NT2/D1 (cell line): Measurements from ENCODE around the gene TMEM217.
A peak's percentile ranks its signal among the peaks of the same experiment; 100 is the strongest.

Experiments used
- DNase-seq: peaks from one replicate; pipeline ENCODE4 v3.0.0-alpha.2; 2011; ENCODE audit warnings: low read depth, low spot score
- H3K27me3 ChIP-seq: 2 replicates; pipeline ENCODE4 v1.6.0; 2011; ENCODE audit warnings: mild to moderate bottlenecking; ENCODE audit not compliant: insufficient read length, insufficient read depth
- H3K36me3 ChIP-seq: 2 replicates; pipeline ENCODE4 v1.6.1; 2011; ENCODE audit warnings: mild to moderate bottlenecking, low read length, mixed read lengths; ENCODE audit not compliant: insufficient read depth, insufficient read length
- H3K4me1 ChIP-seq: 2 replicates; pipeline ENCODE4 v1.5.1; 2011; ENCODE audit not compliant: insufficient read depth, insufficient read length
- H3K4me3 ChIP-seq: 2 replicates; pipeline ENCODE4 v1.5.1; 2011; ENCODE audit warnings: low read depth; ENCODE audit not compliant: insufficient read length
- H3K9ac ChIP-seq: 2 replicates; pipeline ENCODE4 v1.6.0; 2011; ENCODE audit warnings: low read depth; ENCODE audit not compliant: insufficient read length
- H3K9me3 ChIP-seq: 2 replicates; pipeline ENCODE4 v1.5.1; 2011; ENCODE audit warnings: mild to moderate bottlenecking, low read length; ENCODE audit not compliant: insufficient read depth
- SUZ12 ChIP-seq: IDR thresholded peaks from 2 replicates; pipeline ENCODE4 v1.6.1; 2011; ENCODE audit not compliant: insufficient read length, insufficient read depth; ENCODE audit errors: extremely low read depth
- YY1 ChIP-seq: IDR thresholded peaks from 2 replicates; pipeline ENCODE4 v1.6.1; 2011; ENCODE audit not compliant: insufficient read length, insufficient read depth
- ZNF274 ChIP-seq: IDR thresholded peaks from 2 replicates; pipeline ENCODE4 v1.6.1; 2011; ENCODE audit warnings: mild to moderate bottlenecking, low read depth, low read length

Gene TMEM217

DNA sequence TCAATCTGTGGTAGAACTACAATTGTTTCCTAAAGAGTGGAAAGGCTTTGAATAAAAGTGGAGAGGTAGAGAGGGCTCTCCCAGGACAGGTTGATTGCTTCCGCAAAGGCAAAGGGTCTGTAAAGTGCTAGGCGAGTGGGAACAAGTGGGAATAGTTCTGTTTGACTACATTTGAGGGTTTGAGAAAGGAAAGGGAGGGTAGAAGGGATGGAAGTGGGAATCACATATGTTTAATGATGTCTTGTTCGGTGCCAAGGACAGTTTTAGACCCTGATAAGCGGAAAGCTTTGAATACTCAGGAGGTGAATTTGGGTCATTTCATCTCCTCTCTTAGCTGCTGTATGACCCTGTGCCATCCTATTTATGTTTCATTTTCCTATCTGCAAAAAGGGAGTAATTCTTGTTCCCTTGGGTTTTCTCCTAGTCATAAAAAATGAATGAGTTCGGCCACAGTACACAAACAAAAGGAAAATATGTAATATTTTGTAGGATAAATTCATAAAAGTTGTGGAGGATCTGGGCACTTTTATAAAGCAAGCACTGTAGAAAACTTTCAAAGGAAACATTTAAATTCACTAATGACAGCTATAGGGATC, 89.7 kb downstream of the TMEM217 start:
- TF ChIP-seq SUZ12, result no peak
- TF ChIP-seq YY1, result no peak
- TF ChIP-seq ZNF274, result no peak
- no peak overlapping the region for H3K9ac ChIP-seq
- no peaks in the 10 kb centered on the region for H3K27me3 ChIP-seq
- H3K4me1 ChIP-seq, result peaks cover 8% of the 10 kb centered on the region
- no peaks in the 10 kb centered on the region for H3K9me3 ChIP-seq
- DNase-seq, result no peak
- peaks cover 25% of the 10 kb centered on the region for H3K36me3 ChIP-seq
- H3K4me3 ChIP-seq, result peak overlapping the region; percentile 49

DNA sequence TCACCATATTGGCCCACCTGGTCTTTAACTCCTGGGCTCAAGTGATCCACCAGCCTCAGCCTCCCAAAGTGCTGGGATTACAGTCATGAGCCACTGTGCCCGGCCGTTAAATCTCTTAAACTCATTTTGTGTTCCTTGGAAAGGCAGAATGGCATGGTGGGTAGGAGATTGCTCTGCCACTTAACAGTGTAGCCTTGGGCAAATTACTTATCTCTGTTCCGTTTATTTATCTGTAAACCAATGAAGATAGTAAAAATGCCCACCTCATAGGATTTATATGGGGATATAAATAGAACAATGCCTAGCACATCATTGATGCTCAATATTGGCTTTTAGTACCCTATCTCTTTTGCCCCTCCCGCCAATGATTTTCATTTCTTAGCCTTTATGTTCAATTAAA, 95.2 kb downstream of the TMEM217 start:
- H3K36me3 ChIP-seq, result no peaks in the 10 kb centered on the region
- no peaks in the 10 kb centered on the region for H3K9me3 ChIP-seq
- no peak for DNase-seq
- H3K9ac ChIP-seq, result no peak overlapping the region
- H3K27me3 ChIP-seq, result no peaks in the 10 kb centered on the region
- no peak for TF ChIP-seq ZNF274
- no peak for TF ChIP-seq YY1
- no peak for TF ChIP-seq SUZ12
- no peaks in the 10 kb centered on the region for H3K4me1 ChIP-seq
- no peak overlapping the region for H3K4me3 ChIP-seq
